NCI-H146 treated with DMSO at 0.1 percent for 48 hours (cell line): ENCODE measurements around the gene LARP1.
A peak's percentile ranks its signal among the peaks of the same experiment; 100 is the strongest.
"Not testable (repeated sequence)": the region's sequence is repeated elsewhere in the genome, so short reads cannot be mapped to it uniquely, and the experiment has no call there.

Experiments
- DNase-seq: peaks from one replicate; lab custom pipeline; 2025; ENCODE audit not compliant: unreplicated experiment; lab: John Stamatoyannopoulos, UW

Gene LARP1

GRCh38 chr5:154820383-154820782 is 65.2 kb downstream of the LARP1 start:
- DNase-seq, result no peak

- not testable (repeated sequence) for DNase-seq
Observed at GRCh38 chr5:154822896-154823295, 67.7 kb downstream of the LARP1 start.

GRCh38 chr5:154823605-154824004 is 68.4 kb downstream of the LARP1 start:
- DNase-seq, result no peak

GRCh38 chr5:154824070-154824469 is 68.9 kb downstream of the LARP1 start:
- no peak for DNase-seq

GRCh38 chr5:154829181-154829588 is 74.0 kb downstream of the LARP1 start:
- DNase-seq, result no peak

- no peak for DNase-seq
Observed at GRCh38 chr5:154829589-154830218, 74.5 kb downstream of the LARP1 start.

GRCh38 chr5:154830219-154830595 is 75.0 kb downstream of the LARP1 start:
- no peak for DNase-seq

GRCh38 chr5:154830596-154830995 is 75.4 kb downstream of the LARP1 start:
- DNase-seq, result no peak

GRCh38 chr5:154831451-154831850 is 76.3 kb downstream of the LARP1 start:
- no peak for DNase-seq

GRCh38 chr5:154832804-154833203 is 77.6 kb downstream of the LARP1 start:
- DNase-seq, result not testable (repeated sequence)

GRCh38 chr5:154834053-154834452 is 78.9 kb downstream of the LARP1 start:
- no peak for DNase-seq

GRCh38 chr5:154835701-154836052 is 80.5 kb downstream of the LARP1 start:
- DNase-seq, result not testable (repeated sequence)

- DNase-seq, result no peak
Observed at GRCh38 chr5:154836225-154836624, 81.0 kb downstream of the LARP1 start.

- DNase-seq, result no peak
Observed at GRCh38 chr5:154837009-154837901, 82.1 kb downstream of the LARP1 start.

GRCh38 chr5:154840435-154841272 is 85.5 kb downstream of the LARP1 start:
- DNase-seq, result no peak

GRCh38 chr5:154841273-154841661 is 86.1 kb downstream of the LARP1 start:
- DNase-seq, result no peak

GRCh38 chr5:154842689-154843530 is 87.7 kb downstream of the LARP1 start:
- DNase-seq, result no peak

- DNase-seq, result peak; percentile 24
Observed at GRCh38 chr5:154844809-154845208, 89.6 kb downstream of the LARP1 start.

- no peak for DNase-seq
Observed at GRCh38 chr5:154849264-154849785, 94.1 kb downstream of the LARP1 start.

GRCh38 chr5:154849791-154850201 is 94.6 kb downstream of the LARP1 start:
- no peak for DNase-seq
